Ovary (tissue), 3 donors: ENCODE measurements around the gene GTF3C1.

Experiments used
- CTCF ChIP-seq, 3 donors: fragments of 450-650 bp in 2 of 3; fragments of 200-600 bp in 1 of 3; IDR thresholded peaks; one replicate each; pipeline versions ENCODE4 v1.5.1 to v1.8.0; 2016 to 2022; ENCODE audit warnings: antibody characterized with exemption in 3 of 3, mild to moderate bottlenecking in 1 of 3
- EP300 ChIP-seq: sonication (generic); formaldehyde crosslinking; IDR thresholded peaks from one replicate; pipeline ENCODE4 v1.6.1; 2017; ENCODE audit warnings: antibody characterized with exemption
- POLR2A ChIP-seq: fragments of 450-650 bp; IDR thresholded peaks from one replicate; pipeline ENCODE4 v1.6.1; 2017; ENCODE audit warnings: antibody characterized with exemption, mild to moderate bottlenecking, moderate library complexity
- donor health status: DM: no; HTN: no; CAD: no.

GRCh38 chr16:27529962-27530361 lies 19.8 kb downstream of the GTF3C1 start:
- no peak for TF ChIP-seq CTCF (IDR thresholded peaks at IDR 0.05)
- no peak for TF ChIP-seq POLR2A
- no peak for TF ChIP-seq EP300
